HepG2 (cell line): ENCODE measurements around the gene SLC16A4. TPM values are rescaled to one million over a fixed set of nuclear protein-coding genes. Genes with fewer than 3 reads are reported as not detected.

Source experiments
- CBX5 ChIP-seq: sonication (generic); formaldehyde crosslinking; IDR thresholded peaks from 2 replicates; pipeline ENCODE4 v1.4.0; 2020; ENCODE audit warnings: missing genetic modification reagents, borderline replicate concordance
- HOXA9 ChIP-seq: sonication (generic); formaldehyde crosslinking; IDR thresholded peaks from 2 replicates; pipeline ENCODE4 v1.8.1; 2022; ENCODE audit warnings: missing genetic modification reagents, mild to moderate bottlenecking, moderate library complexity, borderline replicate concordance
- NAIF1 ChIP-seq: sonication (generic); formaldehyde crosslinking; IDR thresholded peaks from 2 replicates; pipeline ENCODE4 v1.5.0; 2020; ENCODE audit warnings: mild to moderate bottlenecking, missing genetic modification reagents, borderline replicate concordance
- PHB2 ChIP-seq: fragments of 450-650 bp; IDR thresholded peaks from 2 replicates; pipeline ENCODE4 v1.6.1; 2018; ENCODE audit not compliant: partially characterized antibody
- RAD21 ChIP-seq: fragments of 450-650 bp; formaldehyde crosslinking; IDR thresholded peaks from 2 replicates; pipeline ENCODE4 v1.5.0; 2020; ENCODE audit warnings: mild to moderate bottlenecking
- RELA ChIP-seq: sonication (generic); formaldehyde crosslinking; IDR thresholded peaks from 2 replicates; pipeline ENCODE4 v1.4.0; 2020; ENCODE audit warnings: missing genetic modification reagents
- TAF15 ChIP-seq: fragments of 200-400 bp; formaldehyde crosslinking; IDR thresholded peaks from one replicate; pipeline ENCODE4 v1.6.1; 2018; ENCODE audit warnings: mild to moderate bottlenecking, low read depth, low read length; ENCODE audit not compliant: poor library complexity, severe bottlenecking
- ZBTB8A ChIP-seq: sonication (generic); formaldehyde crosslinking; IDR thresholded peaks from 2 replicates; pipeline ENCODE4 v1.4.0; 2020; ENCODE audit warnings: mild to moderate bottlenecking, low read depth, missing genetic modification reagents, borderline replicate concordance
- ZNF549 ChIP-seq: sonication (generic); formaldehyde crosslinking; IDR thresholded peaks from 2 replicates; pipeline ENCODE4 v1.5.0; 2020; ENCODE audit warnings: missing genetic modification reagents
- ZNF567 ChIP-seq: sonication (generic); formaldehyde crosslinking; IDR thresholded peaks from 2 replicates; pipeline ENCODE4 v1.8.1; 2023; ENCODE audit warnings: mild to moderate bottlenecking, missing genetic modification reagents, borderline replicate concordance
- ZNF746 ChIP-seq: sonication (generic); formaldehyde crosslinking; IDR thresholded peaks from 2 replicates; pipeline ENCODE4 v1.8.0; 2022; ENCODE audit warnings: mild to moderate bottlenecking, missing genetic modification reagents
- polyA plus RNA-seq, 8 experiments: library from polyadenylated mRNA; depleted of rRNA in 3 of 8; stranded (reverse) in 7 of 8; unstranded in 1 of 8; fragments of >200 nt; fragmentation: Illumina TruSeq in 4 of 8; extraction: Trizol in 4 of 8; gene quantifications; 2 replicates each; pipeline versions ENCODE4 v1.2.1 to v1.2.3, GENCODE V29; 2011 to 2016; ENCODE audit warnings: low read depth in 4 of 8, missing spikeins in 1 of 8, mixed read lengths in 1 of 8; ENCODE audit not compliant: insufficient read depth in 1 of 8
- total RNA-seq, 5 experiments: library from RNA; depleted of rRNA; stranded (reverse); fragments of >200 nt; fragmentation: Illumina TruSeq; extraction: Trizol; gene quantifications; 2 replicates each; pipeline ENCODE4 v1.2.3, GENCODE V29; 2016; ENCODE audit warnings: low read depth in 1 of 5
- TF ChIP-seq, protein P1 (sequence below): sonication (generic); formaldehyde crosslinking; IDR thresholded peaks from 2 replicates; pipeline ENCODE4 v1.4.0; 2020; ENCODE audit warnings: low read depth, missing genetic modification reagents
- TF ChIP-seq, protein P2 (sequence below): sonication (generic); formaldehyde crosslinking; IDR thresholded peaks from 2 replicates; pipeline ENCODE4 v1.4.0; 2020; ENCODE audit warnings: mild to moderate bottlenecking, missing genetic modification reagents
- TF ChIP-seq, protein P3 (sequence below): sonication (generic); formaldehyde crosslinking; IDR thresholded peaks from 2 replicates; pipeline ENCODE4 v1.4.0; 2020; ENCODE audit warnings: missing genetic modification reagents
- TF ChIP-seq, protein P4 (sequence below): sonication (generic); formaldehyde crosslinking; IDR thresholded peaks from 2 replicates; pipeline ENCODE4 v1.4.0; 2020; ENCODE audit warnings: missing genetic modification reagents
- TF ChIP-seq, protein P5 (sequence below): sonication (generic); formaldehyde crosslinking; IDR thresholded peaks from 2 replicates; pipeline ENCODE4 v1.5.1; 2020; ENCODE audit warnings: missing genetic modification reagents, mild to moderate bottlenecking, borderline replicate concordance
- TF ChIP-seq, protein P6 (sequence below): sonication (generic); formaldehyde crosslinking; IDR thresholded peaks from 2 replicates; pipeline ENCODE4 v1.5.0; 2020; ENCODE audit warnings: mild to moderate bottlenecking, missing genetic modification reagents, moderate library complexity

SLC16A4 gene
- total and polyA plus RNA-seq, 2 of the 13 experiments (the other 11 are each of a cell fraction or from before 2014, with no cell fraction given): 1.1 to 1.5 TPM

DNA sequence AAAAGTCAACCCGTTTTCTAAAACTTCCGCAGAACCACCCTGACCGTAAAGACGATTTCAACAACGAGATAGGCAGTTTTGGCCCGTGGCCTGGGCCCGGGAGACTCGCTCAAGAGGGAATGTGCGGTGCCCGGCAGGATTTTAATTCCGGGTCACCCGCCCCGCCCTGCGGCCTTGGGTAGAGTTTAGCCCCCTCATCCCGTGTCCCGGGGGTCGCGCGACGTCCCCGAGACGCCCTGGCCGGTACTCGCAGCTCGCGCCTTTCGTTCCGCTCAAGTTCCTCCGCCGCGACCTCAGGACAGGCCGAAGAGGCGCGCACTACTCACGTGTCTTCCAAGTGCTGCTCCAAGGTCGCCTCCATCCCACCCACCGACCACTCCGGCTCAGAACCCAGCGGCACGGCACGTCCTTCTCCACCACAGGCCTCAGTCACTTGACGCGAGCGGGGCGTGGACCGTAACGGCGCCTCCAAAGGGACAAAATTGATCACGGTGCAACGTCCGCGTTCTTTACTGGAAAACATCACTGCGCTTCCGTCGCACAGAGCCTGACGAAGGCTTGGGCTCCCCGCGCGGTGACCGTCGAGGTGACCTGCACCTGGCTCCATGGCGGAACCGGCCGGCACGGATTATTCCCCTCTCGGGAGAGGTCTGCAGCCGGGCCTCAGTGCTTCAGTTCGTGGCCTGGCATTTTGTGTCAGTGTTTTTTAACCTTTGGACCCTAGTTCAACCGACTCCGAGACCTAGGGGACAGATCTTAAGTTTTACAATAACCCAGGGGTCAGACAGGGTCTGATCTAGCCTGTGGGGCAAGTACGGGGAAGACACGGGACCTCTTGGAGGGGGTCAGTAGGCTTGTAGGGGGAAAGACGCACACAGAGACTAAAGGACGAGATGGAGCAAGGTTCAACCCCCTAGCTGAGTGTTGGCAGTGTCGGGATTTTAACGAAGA, 16.7 kb upstream of the SLC16A4 start, which contains the start of gene LAMTOR5 (continued):
- TF ChIP-seq, protein P1, sequence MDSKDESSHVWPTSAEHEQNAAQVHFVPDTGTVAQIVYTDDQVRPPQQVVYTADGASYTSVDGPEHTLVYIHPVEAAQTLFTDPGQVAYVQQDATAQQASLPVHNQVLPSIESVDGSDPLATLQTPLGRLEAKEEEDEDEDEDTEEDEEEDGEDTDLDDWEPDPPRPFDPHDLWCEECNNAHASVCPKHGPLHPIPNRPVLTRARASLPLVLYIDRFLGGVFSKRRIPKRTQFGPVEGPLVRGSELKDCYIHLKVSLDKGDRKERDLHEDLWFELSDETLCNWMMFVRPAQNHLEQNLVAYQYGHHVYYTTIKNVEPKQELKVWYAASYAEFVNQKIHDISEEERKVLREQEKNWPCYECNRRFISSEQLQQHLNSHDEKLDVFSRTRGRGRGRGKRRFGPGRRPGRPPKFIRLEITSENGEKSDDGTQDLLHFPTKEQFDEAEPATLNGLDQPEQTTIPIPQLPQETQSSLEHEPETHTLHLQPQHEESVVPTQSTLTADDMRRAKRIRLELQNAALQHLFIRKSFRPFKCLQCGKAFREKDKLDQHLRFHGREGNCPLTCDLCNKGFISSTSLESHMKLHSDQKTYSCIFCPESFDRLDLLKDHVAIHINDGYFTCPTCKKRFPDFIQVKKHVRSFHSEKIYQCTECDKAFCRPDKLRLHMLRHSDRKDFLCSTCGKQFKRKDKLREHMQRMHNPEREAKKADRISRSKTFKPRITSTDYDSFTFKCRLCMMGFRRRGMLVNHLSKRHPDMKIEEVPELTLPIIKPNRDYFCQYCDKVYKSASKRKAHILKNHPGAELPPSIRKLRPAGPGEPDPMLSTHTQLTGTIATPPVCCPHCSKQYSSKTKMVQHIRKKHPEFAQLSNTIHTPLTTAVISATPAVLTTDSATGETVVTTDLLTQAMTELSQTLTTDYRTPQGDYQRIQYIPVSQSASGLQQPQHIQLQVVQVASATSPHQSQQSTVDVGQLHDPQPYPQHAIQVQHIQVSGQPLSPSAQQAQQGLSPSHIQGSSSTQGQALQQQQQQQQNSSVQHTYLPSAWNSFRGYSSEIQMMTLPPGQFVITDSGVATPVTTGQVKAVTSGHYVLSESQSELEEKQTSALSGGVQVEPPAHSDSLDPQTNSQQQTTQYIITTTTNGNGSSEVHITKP (CRISPR knock-in tag): peak; percentile 41; the same call in 1 of the 2 replicates
- TF ChIP-seq, protein P2, sequence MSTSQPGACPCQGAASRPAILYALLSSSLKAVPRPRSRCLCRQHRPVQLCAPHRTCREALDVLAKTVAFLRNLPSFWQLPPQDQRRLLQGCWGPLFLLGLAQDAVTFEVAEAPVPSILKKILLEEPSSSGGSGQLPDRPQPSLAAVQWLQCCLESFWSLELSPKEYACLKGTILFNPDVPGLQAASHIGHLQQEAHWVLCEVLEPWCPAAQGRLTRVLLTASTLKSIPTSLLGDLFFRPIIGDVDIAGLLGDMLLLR: no peak
- TF ChIP-seq ZBTB8A (CRISPR knock-in tag): peak; percentile 49; the same call in 1 of the 2 replicates
- TF ChIP-seq PHB2: no peak
- TF ChIP-seq ZNF746: peak; percentile 76
- TF ChIP-seq ZNF549 (CRISPR knock-in tag): no peak
- no peak for TF ChIP-seq RELA (CRISPR knock-in tag)
- TF ChIP-seq ZNF567 (CRISPR knock-in tag): peak; percentile 84
- no peak for TF ChIP-seq RAD21 (CRISPR knock-in tag)
- TF ChIP-seq, protein P3, sequence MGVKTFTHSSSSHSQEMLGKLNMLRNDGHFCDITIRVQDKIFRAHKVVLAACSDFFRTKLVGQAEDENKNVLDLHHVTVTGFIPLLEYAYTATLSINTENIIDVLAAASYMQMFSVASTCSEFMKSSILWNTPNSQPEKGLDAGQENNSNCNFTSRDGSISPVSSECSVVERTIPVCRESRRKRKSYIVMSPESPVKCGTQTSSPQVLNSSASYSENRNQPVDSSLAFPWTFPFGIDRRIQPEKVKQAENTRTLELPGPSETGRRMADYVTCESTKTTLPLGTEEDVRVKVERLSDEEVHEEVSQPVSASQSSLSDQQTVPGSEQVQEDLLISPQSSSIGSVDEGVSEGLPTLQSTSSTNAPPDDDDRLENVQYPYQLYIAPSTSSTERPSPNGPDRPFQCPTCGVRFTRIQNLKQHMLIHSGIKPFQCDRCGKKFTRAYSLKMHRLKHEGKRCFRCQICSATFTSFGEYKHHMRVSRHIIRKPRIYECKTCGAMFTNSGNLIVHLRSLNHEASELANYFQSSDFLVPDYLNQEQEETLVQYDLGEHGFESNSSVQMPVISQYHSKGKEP: no peak
- TF ChIP-seq, protein P4, sequence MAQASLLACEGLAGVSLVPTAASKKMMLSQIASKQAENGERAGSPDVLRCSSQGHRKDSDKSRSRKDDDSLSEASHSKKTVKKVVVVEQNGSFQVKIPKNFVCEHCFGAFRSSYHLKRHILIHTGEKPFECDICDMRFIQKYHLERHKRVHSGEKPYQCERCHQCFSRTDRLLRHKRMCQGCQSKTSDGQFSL (CRISPR knock-in tag): 0 out of 2 replicates have a peak, but pooled peaks have one; percentile 1
- TF ChIP-seq HOXA9 (CRISPR knock-in tag): peak; percentile 80; the same call in 1 of the 2 replicates
- peak; percentile 91 for TF ChIP-seq TAF15
- TF ChIP-seq NAIF1 (CRISPR knock-in tag): peak; percentile 79; the same call in 1 of the 2 replicates
- TF ChIP-seq, protein P5, sequence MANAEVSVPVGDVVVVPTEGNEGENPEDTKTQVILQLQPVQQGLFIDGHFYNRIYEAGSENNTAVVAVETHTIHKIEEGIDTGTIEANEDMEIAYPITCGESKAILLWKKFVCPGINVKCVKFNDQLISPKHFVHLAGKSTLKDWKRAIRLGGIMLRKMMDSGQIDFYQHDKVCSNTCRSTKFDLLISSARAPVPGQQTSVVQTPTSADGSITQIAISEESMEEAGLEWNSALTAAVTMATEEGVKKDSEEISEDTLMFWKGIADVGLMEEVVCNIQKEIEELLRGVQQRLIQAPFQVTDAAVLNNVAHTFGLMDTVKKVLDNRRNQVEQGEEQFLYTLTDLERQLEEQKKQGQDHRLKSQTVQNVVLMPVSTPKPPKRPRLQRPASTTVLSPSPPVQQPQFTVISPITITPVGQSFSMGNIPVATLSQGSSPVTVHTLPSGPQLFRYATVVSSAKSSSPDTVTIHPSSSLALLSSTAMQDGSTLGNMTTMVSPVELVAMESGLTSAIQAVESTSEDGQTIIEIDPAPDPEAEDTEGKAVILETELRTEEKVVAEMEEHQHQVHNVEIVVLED (CRISPR knock-in tag): peak; percentile 91
- TF ChIP-seq, protein P6, sequence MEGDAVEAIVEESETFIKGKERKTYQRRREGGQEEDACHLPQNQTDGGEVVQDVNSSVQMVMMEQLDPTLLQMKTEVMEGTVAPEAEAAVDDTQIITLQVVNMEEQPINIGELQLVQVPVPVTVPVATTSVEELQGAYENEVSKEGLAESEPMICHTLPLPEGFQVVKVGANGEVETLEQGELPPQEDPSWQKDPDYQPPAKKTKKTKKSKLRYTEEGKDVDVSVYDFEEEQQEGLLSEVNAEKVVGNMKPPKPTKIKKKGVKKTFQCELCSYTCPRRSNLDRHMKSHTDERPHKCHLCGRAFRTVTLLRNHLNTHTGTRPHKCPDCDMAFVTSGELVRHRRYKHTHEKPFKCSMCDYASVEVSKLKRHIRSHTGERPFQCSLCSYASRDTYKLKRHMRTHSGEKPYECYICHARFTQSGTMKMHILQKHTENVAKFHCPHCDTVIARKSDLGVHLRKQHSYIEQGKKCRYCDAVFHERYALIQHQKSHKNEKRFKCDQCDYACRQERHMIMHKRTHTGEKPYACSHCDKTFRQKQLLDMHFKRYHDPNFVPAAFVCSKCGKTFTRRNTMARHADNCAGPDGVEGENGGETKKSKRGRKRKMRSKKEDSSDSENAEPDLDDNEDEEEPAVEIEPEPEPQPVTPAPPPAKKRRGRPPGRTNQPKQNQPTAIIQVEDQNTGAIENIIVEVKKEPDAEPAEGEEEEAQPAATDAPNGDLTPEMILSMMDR (CRISPR knock-in tag): peak; percentile 37
- TF ChIP-seq CBX5 (CRISPR knock-in tag): peak; percentile 81; the same call in 1 of the 2 replicates
